Measurements from ENCODE around the gene DSCAML1. TPM values are rescaled to one million over a fixed set of nuclear protein-coding genes. Genes with fewer than 3 reads are reported as not detected.

Gene DSCAML1
- total and polyA plus RNA-seq, 4 donors: 0.18 to 1.5 (median 1.1) TPM

- Histone ChIP-seq H3K36me3 (ENCODE audit: control insufficient read depth in 4 of 4, insufficient read depth in 4 of 4, low read length in 4 of 4) (no peaks in the 10 kb centered on the region), H3K4me1 (ENCODE audit: control insufficient read depth in 5 of 5, insufficient read depth in 5 of 5, low read length in 5 of 5) (peaks cover 0 to 5% (median 0%) of the 10 kb centered on the region in 5 donors), H3K9ac (ENCODE audit: insufficient read depth in 1 of 2, low read length in 2 of 2) (no peak overlapping the region), H3K27me3 (ENCODE audit: control insufficient read depth in 3 of 3, insufficient read depth in 3 of 3, low read length in 2 of 3) (peaks cover 0 to 17% (median 0%) of the 10 kb centered on the region in 3 donors), H3K9me3 (ENCODE audit: control insufficient read depth in 4 of 4, insufficient read depth in 3 of 4, low read length in 3 of 4) (no peaks in the 10 kb centered on the region), H3K4me3 (no peak overlapping the region), H3K27ac (ENCODE audit: low read depth in 1 of 2, low read length in 1 of 2) (no peak overlapping the region)
- no peak for ATAC-seq (ENCODE audit: insufficient read depth, low FRiP score)
- no peak for DNase-seq
- TF ChIP-seq, protein P1, sequence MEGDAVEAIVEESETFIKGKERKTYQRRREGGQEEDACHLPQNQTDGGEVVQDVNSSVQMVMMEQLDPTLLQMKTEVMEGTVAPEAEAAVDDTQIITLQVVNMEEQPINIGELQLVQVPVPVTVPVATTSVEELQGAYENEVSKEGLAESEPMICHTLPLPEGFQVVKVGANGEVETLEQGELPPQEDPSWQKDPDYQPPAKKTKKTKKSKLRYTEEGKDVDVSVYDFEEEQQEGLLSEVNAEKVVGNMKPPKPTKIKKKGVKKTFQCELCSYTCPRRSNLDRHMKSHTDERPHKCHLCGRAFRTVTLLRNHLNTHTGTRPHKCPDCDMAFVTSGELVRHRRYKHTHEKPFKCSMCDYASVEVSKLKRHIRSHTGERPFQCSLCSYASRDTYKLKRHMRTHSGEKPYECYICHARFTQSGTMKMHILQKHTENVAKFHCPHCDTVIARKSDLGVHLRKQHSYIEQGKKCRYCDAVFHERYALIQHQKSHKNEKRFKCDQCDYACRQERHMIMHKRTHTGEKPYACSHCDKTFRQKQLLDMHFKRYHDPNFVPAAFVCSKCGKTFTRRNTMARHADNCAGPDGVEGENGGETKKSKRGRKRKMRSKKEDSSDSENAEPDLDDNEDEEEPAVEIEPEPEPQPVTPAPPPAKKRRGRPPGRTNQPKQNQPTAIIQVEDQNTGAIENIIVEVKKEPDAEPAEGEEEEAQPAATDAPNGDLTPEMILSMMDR (IDR thresholded peaks at IDR 0.05; ENCODE audit: control extremely low read depth, extremely low read depth): no peak
- 73 to 94% methylated on average over 14 of the region's 14 CpGs for WGBS, 2 donors
Observed at GRCh38 chr11:117501237-117501898, 295.6 kb downstream of the DSCAML1 start.

DNA sequence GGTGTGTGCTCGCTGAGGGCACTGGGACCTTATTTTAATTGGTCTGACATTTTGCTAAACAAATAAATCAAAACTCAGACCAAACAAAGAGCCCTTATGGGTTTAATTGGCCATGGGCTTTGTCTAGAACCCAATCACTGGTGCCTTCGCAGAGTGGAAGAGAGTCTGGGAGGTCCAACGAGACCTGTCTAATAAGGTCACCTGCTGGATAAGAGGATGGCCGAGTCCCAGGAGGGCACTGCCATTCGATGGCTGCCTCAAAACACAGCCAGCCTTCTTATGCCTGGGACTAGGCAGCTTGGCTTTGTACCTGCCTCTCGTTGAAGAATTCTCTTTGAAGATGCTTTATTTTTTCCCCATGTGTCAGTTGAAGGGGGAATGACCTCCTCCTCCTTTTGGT lies 298.2 kb downstream of the DSCAML1 start:
- TF ChIP-seq, protein P1 (IDR thresholded peaks at IDR 0.05; ENCODE audit: control extremely low read depth, extremely low read depth): no peak

DNA sequence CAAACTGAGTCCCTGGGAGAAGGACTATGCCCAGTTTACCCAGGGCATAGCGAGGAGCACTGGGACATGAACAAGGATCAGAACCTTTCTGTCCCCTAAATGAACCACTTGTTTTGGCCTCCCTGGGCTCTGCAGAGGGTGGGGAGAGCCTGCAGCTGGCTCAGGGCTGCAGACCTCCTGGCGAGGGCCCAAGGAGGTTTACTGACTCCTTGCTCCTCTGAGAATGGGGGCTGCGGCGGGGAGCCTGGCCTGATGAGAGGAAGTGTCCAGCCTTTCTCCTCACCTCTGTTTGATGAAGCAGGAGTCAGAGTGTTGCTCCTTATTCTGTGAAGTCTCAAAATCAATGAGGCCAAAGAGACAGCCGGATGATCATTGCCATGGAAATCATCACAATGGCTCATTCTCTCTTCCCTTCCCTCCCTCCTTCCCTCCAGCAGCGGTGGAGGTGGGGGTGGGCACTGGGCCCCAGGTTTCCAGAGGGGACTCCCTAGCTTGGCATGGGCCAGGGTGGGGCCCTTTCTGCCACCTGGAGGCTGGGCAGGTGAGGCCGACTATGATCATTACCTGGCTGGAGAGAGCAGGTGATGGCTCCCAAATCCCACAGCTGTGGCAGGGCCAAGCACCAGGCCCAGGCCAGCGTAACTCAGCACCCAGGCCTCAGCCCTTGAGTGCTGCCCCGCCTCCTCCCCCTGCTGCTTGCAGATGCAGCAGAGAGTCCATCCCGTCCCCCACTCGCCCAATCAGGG lies 299.6 kb downstream of the DSCAML1 start:
- TF ChIP-seq, protein P1 (IDR thresholded peaks at IDR 0.05; ENCODE audit: control extremely low read depth, extremely low read depth): no peak
- Histone ChIP-seq H3K27ac (ENCODE audit: low read depth in 1 of 2, low read length in 1 of 2) (no peak overlapping the region), H3K36me3 (ENCODE audit: control insufficient read depth in 4 of 4, insufficient read depth in 4 of 4, low read length in 4 of 4) (no peaks in the 10 kb centered on the region), H3K4me1 (ENCODE audit: control insufficient read depth in 5 of 5, insufficient read depth in 5 of 5, low read length in 5 of 5) (peaks cover 0 to 2% (median 0%) of the 10 kb centered on the region in 5 donors), H3K27me3 (ENCODE audit: control insufficient read depth in 3 of 3, insufficient read depth in 3 of 3, low read length in 2 of 3) (peaks cover 0 to 23% (median 0%) of the 10 kb centered on the region in 3 donors), H3K9me3 (ENCODE audit: control insufficient read depth in 4 of 4, insufficient read depth in 3 of 4, low read length in 3 of 4) (peaks cover 0 to 1% (median 0%) of the 10 kb centered on the region in 4 donors), H3K4me3 (no peak overlapping the region), H3K9ac (ENCODE audit: insufficient read depth in 1 of 2, low read length in 2 of 2) (no peak overlapping the region)
- ATAC-seq (ENCODE audit: insufficient read depth, low FRiP score): no peak
- DNase-seq: no peak
- WGBS, 2 donors: 97% methylated on average over 10 to 11 of the region's 11 CpGs

More for the DNA sequence above, 298.2 kb downstream of the DSCAML1 start:
- peaks cover 0 to 1% (median 0%) of the 10 kb centered on the region in 4 donors for H3K9me3 ChIP-seq (ENCODE audit: control insufficient read depth in 4 of 4, insufficient read depth in 3 of 4, low read length in 3 of 4)
- H3K27me3 ChIP-seq (ENCODE audit: control insufficient read depth in 3 of 3, insufficient read depth in 3 of 3, low read length in 2 of 3): peaks cover 0 to 26% (median 0%) of the 10 kb centered on the region in 3 donors
- H3K27ac ChIP-seq (ENCODE audit: low read depth in 1 of 2, low read length in 1 of 2): no peak overlapping the region
- peaks cover 0 to 5% (median 0%) of the 10 kb centered on the region in 5 donors for H3K4me1 ChIP-seq (ENCODE audit: control insufficient read depth in 5 of 5, insufficient read depth in 5 of 5, low read length in 5 of 5)
- 86 to 90% methylated on average over 6 of the region's 6 CpGs for WGBS, 2 donors
- no peaks in the 10 kb centered on the region for H3K36me3 ChIP-seq (ENCODE audit: control insufficient read depth in 4 of 4, insufficient read depth in 4 of 4, low read length in 4 of 4)
- H3K4me3 ChIP-seq: no peak overlapping the region
- no peak overlapping the region for H3K9ac ChIP-seq (ENCODE audit: insufficient read depth in 1 of 2, low read length in 2 of 2)
- DNase-seq: no peak
- no peak for ATAC-seq (ENCODE audit: insufficient read depth, low FRiP score)
